WERI-Rb-1 (cell line): ENCODE measurements around the gene FARS2.

Experiments used
- DNase-seq: peaks from one replicate; pipeline ENCODE4 v3.0.0-alpha.2; 2020
- H3K27ac ChIP-seq: fragments of 250-450 bp; sonication (Bioruptor Pico); 2 replicates; pipeline ENCODE4 v1.5.1; 2020; ENCODE audit warnings: mild to moderate bottlenecking, moderate library complexity
- H3K27me3 ChIP-seq: fragments of 250-450 bp; sonication (Bioruptor Pico); 2 replicates; pipeline ENCODE4 v1.5.1; 2021; ENCODE audit warnings: mild to moderate bottlenecking, low read depth, moderate library complexity; ENCODE audit not compliant: insufficient read depth, severe bottlenecking
- H3K36me3 ChIP-seq: fragments of 250-450 bp; sonication (Bioruptor Pico); 2 replicates; pipeline ENCODE4 v1.5.1; 2020; ENCODE audit warnings: mild to moderate bottlenecking, moderate library complexity
- H3K4me3 ChIP-seq: 2 replicates; pipeline ENCODE4 v1.5.1; 2011; ENCODE audit warnings: low read depth, mild to moderate bottlenecking, control low read depth, low read length
- H3K9me3 ChIP-seq: fragments of 250-450 bp; sonication (Bioruptor Pico); 2 replicates; pipeline ENCODE4 v1.5.1; 2021; ENCODE audit warnings: mild to moderate bottlenecking, moderate library complexity; ENCODE audit not compliant: severe bottlenecking
- TF ChIP-seq, protein P1 (sequence below): IDR thresholded peaks from 2 replicates; pipeline ENCODE4 v1.5.1; 2011; ENCODE audit warnings: low read depth, mild to moderate bottlenecking, control low read depth, inconsistent platforms, low read length

FARS2 gene

DNA sequence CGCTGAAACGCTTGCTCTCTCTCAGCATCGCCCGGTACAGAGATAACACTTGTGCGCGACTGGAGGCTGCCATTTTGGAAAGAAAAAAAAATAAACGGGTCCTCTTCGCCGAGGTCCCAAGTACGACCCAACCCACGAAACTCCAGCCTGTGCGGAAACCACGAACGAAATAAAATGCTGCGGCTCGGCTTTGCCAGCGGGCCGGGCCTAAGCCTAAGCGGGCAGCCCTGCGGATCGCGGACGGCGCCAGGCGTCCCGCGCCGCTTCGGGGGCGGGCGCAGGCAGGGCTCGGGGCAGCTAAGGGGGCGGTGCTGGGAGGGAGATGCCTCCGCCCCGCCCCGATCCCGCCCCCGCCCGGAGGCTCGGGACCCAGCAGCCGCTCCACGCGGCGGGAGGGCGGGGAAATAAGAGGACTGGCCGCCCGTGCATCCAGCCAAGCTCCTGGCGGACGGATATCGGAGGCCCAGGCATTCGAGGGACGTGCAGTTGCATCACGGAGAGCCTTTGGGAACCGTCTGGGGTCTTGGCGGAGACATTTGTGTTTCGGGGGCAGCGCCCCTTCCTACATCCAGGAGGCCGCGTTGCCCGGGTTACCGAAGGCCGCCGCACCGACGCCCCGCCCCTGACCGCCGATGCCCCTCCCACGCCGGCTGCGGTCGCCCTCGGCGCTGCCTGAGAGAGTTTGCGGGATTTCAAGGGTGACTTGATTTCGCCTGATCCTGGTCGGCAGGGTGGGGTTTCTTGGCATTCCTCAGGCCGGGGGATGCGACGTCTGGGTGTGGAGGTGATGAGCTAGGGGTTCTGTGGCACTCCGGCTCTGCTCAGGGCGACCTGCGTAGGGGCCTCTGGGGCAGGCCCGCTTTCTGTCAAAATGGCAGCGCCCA, at the start of gene FARS2, which contains the start of gene LYRM4:
Gene FARS2 (plus strand): TSS at position 853 of the 884 bp plus-strand sequence.
Gene LYRM4 (minus strand): TSS at position 290 of the 884 bp plus-strand sequence. CDS start 217 bp downstream, at position 73.
- Histone ChIP-seq H3K27ac (peak within 1 kb of the TSS; percentile 100), H3K9me3 (no peaks in the 10 kb centered on the region), H3K36me3 (peaks cover 19% of the 10 kb centered on the region), H3K27me3 (no peaks in the 10 kb centered on the region), H3K4me3 (peak within 1 kb of the TSS; percentile 63)
- TF ChIP-seq, protein P1, sequence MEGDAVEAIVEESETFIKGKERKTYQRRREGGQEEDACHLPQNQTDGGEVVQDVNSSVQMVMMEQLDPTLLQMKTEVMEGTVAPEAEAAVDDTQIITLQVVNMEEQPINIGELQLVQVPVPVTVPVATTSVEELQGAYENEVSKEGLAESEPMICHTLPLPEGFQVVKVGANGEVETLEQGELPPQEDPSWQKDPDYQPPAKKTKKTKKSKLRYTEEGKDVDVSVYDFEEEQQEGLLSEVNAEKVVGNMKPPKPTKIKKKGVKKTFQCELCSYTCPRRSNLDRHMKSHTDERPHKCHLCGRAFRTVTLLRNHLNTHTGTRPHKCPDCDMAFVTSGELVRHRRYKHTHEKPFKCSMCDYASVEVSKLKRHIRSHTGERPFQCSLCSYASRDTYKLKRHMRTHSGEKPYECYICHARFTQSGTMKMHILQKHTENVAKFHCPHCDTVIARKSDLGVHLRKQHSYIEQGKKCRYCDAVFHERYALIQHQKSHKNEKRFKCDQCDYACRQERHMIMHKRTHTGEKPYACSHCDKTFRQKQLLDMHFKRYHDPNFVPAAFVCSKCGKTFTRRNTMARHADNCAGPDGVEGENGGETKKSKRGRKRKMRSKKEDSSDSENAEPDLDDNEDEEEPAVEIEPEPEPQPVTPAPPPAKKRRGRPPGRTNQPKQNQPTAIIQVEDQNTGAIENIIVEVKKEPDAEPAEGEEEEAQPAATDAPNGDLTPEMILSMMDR, result no peak
- DNase-seq, result peak; percentile 95

DNA sequence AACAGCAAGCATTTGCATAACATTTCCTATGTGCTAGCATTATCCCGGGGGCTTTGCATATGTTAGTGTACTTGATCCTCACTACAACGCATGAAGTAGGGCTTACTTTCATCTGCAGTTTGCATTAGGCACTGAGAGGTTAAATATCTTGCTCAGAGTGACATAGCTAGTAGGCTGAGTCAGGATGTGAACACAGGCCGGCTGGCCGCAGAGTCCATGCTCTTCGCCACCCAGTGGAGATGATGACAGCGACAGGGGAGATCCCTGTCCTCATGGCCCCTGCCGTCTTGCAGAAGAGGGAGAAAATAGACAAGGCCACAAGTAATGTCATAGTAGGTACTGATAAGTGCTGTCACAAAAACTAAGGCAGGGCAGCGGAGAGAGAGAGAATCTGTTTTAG, 47.5 kb upstream of the FARS2 start:
- TF ChIP-seq, protein P1, result peak; percentile 83
- no peaks in the 10 kb centered on the region for H3K9me3 ChIP-seq
- H3K27me3 ChIP-seq, result no peaks in the 10 kb centered on the region
- H3K4me3 ChIP-seq, result no peak overlapping the region
- peak overlapping the region; percentile 49 for H3K27ac ChIP-seq
- H3K36me3 ChIP-seq, result peaks cover 23% of the 10 kb centered on the region
- DNase-seq, result peak; percentile 83

DNA sequence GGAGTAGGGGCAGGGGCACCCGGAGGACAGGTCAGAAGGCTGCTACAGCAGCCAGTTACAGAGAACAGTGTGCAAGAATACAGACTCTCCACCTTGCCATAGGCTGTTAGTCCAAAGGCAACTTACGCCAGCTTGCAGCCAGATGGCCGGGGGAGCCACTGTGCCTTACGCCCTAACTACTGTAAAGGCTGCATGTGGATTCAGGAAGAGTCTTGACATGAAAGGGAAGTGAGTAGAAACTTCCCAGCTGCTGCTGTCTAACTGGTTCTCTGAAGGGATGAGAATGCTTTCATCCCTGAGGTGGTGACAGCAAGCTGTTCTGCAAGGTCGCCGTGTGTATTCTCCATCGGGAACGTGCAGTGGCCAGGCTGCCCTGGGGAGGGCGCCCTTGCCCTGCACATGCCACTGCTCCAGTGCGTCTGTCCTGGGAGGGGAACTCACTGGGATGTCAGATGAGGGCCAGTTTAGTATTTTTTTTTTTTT, 46.7 kb upstream of the FARS2 start:
- no peaks in the 10 kb centered on the region for H3K27me3 ChIP-seq
- TF ChIP-seq, protein P1, result peak; percentile 99
- DNase-seq, result peak; percentile 91
- H3K9me3 ChIP-seq, result no peaks in the 10 kb centered on the region
- peaks cover 23% of the 10 kb centered on the region for H3K36me3 ChIP-seq
- no peak overlapping the region for H3K4me3 ChIP-seq
- H3K27ac ChIP-seq, result peak overlapping the region; percentile 49

DNA sequence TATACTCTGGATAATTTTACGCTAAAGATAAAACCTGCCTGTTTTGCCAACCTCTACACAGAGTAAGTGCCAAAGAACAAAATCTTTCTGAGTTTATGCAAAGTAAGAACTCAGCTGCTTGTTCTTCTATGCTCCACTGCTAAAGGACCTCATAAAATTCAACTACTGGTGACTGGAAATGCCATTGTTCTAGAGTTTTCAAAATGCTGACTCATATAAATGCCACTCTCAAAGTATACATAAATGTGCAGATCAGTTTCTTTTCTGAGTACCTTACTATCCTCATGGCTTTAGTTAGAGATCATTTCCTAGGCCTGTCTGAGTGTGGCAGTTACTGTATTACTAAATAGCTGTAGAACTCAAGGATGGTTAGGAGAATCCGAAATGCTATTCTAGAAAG, 46.2 kb upstream of the FARS2 start:
- TF ChIP-seq, protein P1, result no peak

DNA sequence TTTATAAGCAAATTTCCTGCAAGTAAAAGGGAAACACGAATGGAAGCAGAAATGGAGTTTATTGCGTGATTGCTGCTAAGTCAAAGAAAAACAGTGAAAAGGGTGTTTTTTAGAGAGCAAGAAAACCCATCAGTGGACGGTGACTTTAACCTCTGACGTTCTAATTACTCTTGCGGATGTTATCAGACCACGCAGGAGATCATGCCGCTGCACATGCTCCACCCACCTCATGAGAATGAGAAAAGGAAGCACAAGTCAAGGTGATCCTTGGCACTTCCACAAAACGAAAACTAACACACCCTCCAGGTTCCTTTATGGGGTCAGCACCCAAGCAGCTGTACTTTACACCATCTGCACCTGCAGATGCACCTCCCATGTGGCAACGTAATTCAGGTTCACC, 45.5 kb upstream of the FARS2 start:
- Histone ChIP-seq H3K27ac (peak overlapping the region; percentile 59; the same call in 1 of the 2 replicates), H3K27me3 (no peaks in the 10 kb centered on the region), H3K9me3 (no peaks in the 10 kb centered on the region), H3K36me3 (peaks cover 23% of the 10 kb centered on the region), H3K4me3 (no peak overlapping the region)
- TF ChIP-seq, protein P1, result no peak
- no peak for DNase-seq

More for the DNA sequence above, 46.2 kb upstream of the FARS2 start:
- peaks cover 23% of the 10 kb centered on the region for H3K36me3 ChIP-seq
- H3K27me3 ChIP-seq, result no peaks in the 10 kb centered on the region
- no peaks in the 10 kb centered on the region for H3K9me3 ChIP-seq
- no peak for DNase-seq
- H3K4me3 ChIP-seq, result no peak overlapping the region
- H3K27ac ChIP-seq, result no peak overlapping the region
